HG03280 (cell line): Measurements from ENCODE around the gene CASP14.
"Not testable (repeated sequence)": the region's sequence is repeated elsewhere in the genome, so short reads cannot be mapped to it uniquely, and the experiment has no call there.

Source experiments
- ATAC-seq: cut with Tn5 transposase; IDR thresholded peaks from one replicate; pipeline ENCODE4 v1.9.1; 2021; ENCODE audit warnings: mild to moderate bottlenecking, moderate library complexity; ENCODE audit not compliant: unreplicated experiment

Gene CASP14

DNA sequence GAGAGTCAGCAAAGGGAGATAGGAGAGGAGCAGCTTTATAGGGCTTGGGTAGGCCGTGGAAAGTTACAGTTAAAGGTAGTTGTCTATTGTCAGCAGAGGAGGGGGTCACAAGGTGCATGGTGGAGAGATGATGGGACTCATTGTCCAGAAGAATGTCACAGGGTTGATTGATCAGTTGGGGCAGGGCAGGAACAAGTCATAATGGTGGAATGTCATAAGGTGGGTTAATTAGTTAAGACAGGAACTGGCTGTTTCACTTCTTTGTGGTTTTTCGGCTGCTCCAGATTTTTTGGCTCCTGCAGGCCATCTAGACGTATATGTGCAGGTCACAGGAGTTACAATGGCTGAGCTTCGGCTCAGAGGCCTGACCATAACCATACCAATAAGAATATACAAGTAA, 21.1 kb downstream of the CASP14 start:
- ATAC-seq, result not testable (repeated sequence)

GRCh38 chr19:15072930-15073647, 23.8 kb downstream of the CASP14 start:
- no peak for ATAC-seq

DNA sequence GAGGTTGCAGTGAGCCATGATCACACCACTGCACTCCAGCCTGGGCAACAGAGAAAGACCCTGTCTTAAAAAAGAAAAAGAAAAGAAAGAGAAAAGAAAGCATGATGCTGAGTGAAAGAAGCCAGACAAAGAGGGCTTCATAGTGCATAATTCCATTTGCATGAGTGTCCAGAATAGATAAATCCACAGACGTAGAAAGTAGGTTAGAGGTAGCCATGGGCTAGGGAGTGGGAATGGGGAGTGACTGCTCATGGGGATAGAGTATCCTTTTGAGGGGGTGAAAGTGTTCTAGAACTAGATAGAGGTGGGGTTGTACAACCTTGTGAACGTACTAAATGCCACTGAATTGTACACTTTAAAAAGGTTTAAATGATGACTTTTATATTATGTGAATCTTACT, 25.1 kb downstream of the CASP14 start:
- ATAC-seq, result no peak

DNA sequence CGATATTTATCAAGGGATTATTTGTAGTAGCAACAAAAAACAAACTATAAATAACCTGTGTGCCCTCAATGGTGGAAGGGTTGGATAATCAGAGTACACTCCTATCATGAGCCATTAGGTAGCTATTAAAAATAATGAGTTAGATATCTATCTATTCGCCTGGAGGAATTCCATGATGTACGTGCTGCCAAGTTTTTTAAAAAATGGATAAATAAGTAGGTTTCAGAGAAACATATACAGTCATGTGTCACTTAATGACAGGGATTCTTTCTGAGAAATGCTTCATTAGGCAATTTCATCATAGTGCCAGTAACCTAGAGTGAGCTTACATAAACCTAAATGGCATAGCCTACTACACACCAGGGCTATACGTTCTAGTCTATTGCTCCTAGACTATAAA, 26.5 kb downstream of the CASP14 start:
- ATAC-seq, result no peak

DNA sequence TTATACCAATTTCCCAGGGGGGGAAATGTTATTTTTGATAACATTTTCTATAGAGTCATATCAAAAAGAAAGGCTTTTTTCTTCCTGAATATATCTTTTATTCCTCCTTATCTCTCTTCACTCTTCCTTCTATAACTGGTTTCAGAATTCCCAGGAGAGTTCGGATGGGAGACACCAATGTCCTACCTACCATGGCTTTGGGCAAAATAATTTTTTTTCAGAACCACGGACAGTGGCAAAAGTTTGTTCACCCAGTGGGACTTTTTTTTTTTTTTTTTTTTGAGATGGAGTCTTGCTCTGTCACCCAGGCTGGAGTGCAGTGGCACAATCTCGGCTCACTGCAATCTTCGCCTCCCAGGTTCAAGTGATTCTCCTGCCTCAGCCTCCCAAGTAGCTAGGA, 30.7 kb downstream of the CASP14 start:
- not testable (repeated sequence) for ATAC-seq

DNA sequence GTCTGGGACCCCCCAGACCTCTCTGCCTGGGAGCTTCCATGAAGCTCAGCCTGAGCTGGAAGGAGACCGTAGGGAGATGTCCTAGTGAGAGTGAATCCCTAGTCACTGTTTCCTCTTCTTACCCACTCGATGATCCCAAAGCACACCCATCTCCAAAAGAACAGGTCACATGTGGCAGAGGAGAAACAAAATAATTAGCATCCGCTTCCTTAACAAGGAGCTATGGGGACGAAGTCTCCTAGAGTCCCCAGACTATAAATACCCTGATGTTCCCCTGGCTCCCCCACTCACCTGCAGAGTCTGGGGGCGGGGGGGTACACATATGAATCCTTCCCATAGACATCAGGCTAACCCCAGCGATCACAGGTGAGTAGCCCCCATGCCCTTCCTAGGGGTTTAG, 32.6 kb downstream of the CASP14 start, which contains the start of gene OR1I1:
Gene OR1I1 (plus strand): TSS at position 301 of the 400 bp plus-strand sequence. CDS start 4,855 bp downstream, outside the sequence.
- no peak for ATAC-seq

- no peak for ATAC-seq
Observed at GRCh38 chr19:15087182-15087581, 37.9 kb downstream of the CASP14 start.

GRCh38 chr19:15091918-15092753, 42.9 kb downstream of the CASP14 start:
- no peak for ATAC-seq

GRCh38 chr19:15093001-15093400, 43.7 kb downstream of the CASP14 start:
- no peak for ATAC-seq

- ATAC-seq, result no peak
Observed at GRCh38 chr19:15096223-15096622, 46.9 kb downstream of the CASP14 start.

DNA sequence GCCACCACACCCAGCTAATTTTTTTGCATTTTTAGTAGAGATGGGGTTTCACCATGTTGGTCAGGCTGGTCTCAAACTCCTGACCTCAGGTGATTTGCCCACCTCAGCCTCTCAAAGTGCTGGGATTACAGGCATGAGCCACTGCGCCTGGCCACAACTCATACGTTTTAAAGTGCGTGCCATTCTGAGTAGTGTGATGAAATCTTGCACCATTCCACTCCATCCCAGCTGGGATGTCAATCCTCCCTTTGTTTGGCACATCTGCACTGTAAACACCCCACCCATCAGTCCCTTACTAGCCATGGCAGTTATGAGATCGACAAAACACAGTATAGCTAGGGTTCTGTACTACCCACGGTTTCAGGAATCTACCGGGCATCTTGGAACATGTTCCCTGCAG, 48.7 kb downstream of the CASP14 start:
- ATAC-seq, result not testable (repeated sequence)

DNA sequence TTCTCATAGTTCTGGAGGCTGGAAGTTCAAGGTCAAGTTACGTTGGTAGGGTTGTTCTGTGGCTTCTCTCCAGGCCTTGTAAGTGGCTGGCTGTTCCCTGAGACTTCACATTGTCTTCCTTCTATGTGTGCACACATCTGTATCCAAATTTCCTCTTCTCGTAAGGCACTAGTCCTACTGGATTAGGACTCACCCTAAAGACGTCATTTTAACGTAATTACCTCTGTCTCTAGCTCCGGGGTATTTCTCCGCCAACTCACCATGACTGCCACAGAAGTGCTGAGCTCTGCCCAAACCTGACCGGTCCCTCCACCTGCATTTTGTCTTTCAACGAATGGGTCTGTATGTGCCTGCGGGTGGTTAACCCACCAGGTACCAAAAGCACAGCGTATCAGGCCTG, 49.2 kb downstream of the CASP14 start:
- no peak for ATAC-seq

- ATAC-seq, result no peak
Observed at GRCh38 chr19:15099017-15099582, 49.8 kb downstream of the CASP14 start.

GRCh38 chr19:15101479-15102082, 52.3 kb downstream of the CASP14 start:
- ATAC-seq, result no peak

DNA sequence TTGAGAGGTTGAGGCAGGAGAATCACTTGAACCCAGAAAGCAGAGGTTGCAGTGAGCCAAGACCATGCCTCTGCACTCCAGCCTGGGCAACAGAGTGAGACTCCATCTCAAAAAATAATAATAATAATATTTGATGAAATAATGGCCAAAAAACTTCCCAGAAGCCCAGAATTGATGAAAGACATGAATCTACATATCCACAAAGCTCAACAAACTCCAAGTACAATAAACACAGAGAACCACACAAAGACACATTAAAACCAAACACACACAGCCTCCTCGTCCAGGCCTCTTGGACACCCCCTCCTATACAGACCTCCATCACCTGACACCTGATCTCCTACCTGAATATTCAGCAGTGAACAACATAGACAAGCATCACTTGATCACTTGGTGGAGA, 54.7 kb downstream of the CASP14 start:
- no peak for ATAC-seq

- ATAC-seq, result no peak
Observed at GRCh38 chr19:15104411-15104810, 55.1 kb downstream of the CASP14 start.

DNA sequence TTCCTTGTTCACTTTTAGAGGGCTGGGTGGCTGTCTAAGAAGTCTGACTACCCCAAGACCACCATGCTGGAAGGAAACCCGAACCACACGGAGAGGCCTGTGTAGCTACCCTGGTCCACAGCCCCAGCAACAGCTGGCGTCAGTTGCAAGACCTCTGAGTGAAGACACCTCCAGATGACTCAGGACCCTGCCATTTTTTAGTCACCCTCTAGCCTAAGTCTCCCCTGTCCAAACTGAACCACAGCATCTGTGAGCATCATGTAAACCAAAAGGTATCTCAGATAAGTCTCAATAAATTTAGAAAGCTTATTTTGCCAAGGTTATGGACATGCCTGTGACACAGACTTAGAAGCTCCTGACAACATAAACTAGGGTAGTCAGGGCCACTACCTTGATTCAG, 55.8 kb downstream of the CASP14 start:
- ATAC-seq, result no peak

- no peak for ATAC-seq
Observed at GRCh38 chr19:15107061-15108010, 58.1 kb downstream of the CASP14 start, which contains the start of gene SYDE1. Gene SYDE1, plus strand, starts transcription at chr19:15107401. Its CDS starts 33 bp downstream, at chr19:15107434.
